Activated CD4-positive, alpha-beta T cell treated with anti-CD3 and anti-CD28 coated beads, Interleukin-2, amount 10 ng/mL, durations not matched to agents 24 days and 14 days (primary cell): Measurements from ENCODE around the gene ACER3. TPM values are rescaled to one million over a fixed set of nuclear protein-coding genes. Genes with fewer than 3 reads are reported as not detected.
"Not testable (repeated sequence)": the region's sequence is repeated elsewhere in the genome, so short reads cannot be mapped to it uniquely, and the experiment has no call there.

Experiments used
- DNase-seq: peaks from one replicate; pipeline ENCODE4 v3.0.0; 2022
- H3K27ac Mint-ChIP-seq: one replicate; pipeline ENCODE4 v1.8.0; 2022; ENCODE audit warnings: mild to moderate bottlenecking, mixed read lengths
- H3K27me3 Mint-ChIP-seq: one replicate; pipeline ENCODE4 v1.8.0; 2022; ENCODE audit warnings: mixed read lengths
- H3K36me3 Mint-ChIP-seq: one replicate; pipeline ENCODE4 v1.8.0; 2022; ENCODE audit warnings: low read depth, mild to moderate bottlenecking, mixed read lengths
- H3K4me1 Mint-ChIP-seq: one replicate; pipeline ENCODE4 v1.8.0; 2021; ENCODE audit warnings: mixed read lengths
- H3K4me3 Mint-ChIP-seq: one replicate; pipeline ENCODE4 v1.8.0; 2022; ENCODE audit warnings: mild to moderate bottlenecking, moderate library complexity, mixed read lengths
- H3K9me3 Mint-ChIP-seq: one replicate; pipeline ENCODE4 v1.8.0; 2021; ENCODE audit warnings: mixed read lengths
- intact Hi-C: fragments of 100-400 bp; cut with micrococcal nuclease; formaldehyde crosslinking; loops from one replicate; pipeline ENCODE4 v1.15.1; 2023
- total RNA-seq: library from RNA; stranded (reverse); gene quantifications from 2 replicates; pipeline ENCODE4 v1.2.3, GENCODE V29; 2022

ACER3 gene
- 12.5 and 13.8 TPM in 2 replicates for total RNA-seq

DNA sequence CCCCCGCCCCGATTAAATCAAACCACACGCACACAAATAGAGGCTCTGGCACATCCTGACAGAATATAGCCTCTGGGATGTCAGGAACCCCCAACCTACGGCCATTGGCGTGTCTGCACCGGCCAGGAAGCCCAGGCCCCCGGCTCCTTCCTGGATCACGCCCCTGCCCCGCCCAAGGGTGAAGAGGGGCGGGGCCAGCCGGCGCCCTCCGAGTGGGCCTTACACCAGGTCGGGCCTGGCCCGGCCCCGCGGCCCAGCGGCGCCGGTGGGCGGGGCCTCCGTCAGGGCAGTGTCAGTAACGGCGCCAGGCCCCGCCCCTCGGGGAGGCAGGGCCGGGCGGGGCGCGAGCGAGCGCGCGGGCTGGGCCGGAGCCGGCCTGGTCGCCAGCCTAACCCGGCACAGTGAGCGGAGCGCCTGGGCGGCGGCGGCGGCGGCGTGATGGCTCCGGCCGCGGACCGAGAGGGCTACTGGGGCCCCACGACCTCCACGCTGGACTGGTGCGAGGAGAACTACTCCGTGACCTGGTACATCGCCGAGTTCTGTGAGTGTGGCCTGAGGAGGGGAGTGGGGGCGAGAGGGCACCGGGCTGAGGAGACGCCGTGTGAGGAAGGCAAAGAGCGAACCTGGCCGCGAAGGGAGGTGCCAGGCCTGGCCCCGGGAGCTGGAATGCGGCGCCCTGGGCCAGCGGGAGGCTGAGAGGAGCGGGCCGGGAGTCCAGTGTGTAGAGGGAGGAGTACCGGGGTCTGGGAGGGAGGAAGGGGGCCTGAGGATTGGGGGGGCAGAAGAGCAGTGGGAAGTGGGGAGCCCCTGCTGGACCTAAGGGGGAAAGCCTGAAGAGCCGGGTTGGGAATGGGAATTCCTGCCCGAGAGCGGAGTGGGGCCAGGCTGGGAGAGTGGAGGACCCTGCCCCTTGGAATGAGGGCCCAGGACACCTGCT lies at the start of gene ACER3:
TSS of gene ACER3 (plus strand) at position 380 of the 937 bp plus-strand sequence. CDS start at position 439, 59 bp downstream.
- DNase-seq, result peak; percentile 97
- peak within 1 kb of the TSS; percentile 84 for H3K27ac Mint-ChIP-seq
- peaks cover 19% of the 10 kb centered on the region for H3K4me1 Mint-ChIP-seq
- peaks cover 4% of the 10 kb centered on the region for H3K9me3 Mint-ChIP-seq
- no peaks in the 10 kb centered on the region for H3K27me3 Mint-ChIP-seq
- peak within 1 kb of the TSS; percentile 90 for H3K4me3 Mint-ChIP-seq
- intact Hi-C loops, result loop anchor here (1.0 to 5.0 kb wide), 3 partner anchors 56 to 417 kb away; no protein-coding TSS in a partner anchor
- peaks cover 6% of the 10 kb centered on the region for H3K36me3 Mint-ChIP-seq

GRCh38 chr11:76811259-76811658 lies 49.5 kb upstream of the ACER3 start:
- peaks cover 10% of the 10 kb centered on the region for H3K9me3 Mint-ChIP-seq
- no peak overlapping the region for H3K4me3 Mint-ChIP-seq
- intact Hi-C loops, result no loop called here
- DNase-seq, result no peak
- H3K27me3 Mint-ChIP-seq, result peaks cover 14% of the 10 kb centered on the region
- H3K27ac Mint-ChIP-seq, result no peak overlapping the region
- H3K4me1 Mint-ChIP-seq, result peaks cover 17% of the 10 kb centered on the region
- no peaks in the 10 kb centered on the region for H3K36me3 Mint-ChIP-seq

DNA sequence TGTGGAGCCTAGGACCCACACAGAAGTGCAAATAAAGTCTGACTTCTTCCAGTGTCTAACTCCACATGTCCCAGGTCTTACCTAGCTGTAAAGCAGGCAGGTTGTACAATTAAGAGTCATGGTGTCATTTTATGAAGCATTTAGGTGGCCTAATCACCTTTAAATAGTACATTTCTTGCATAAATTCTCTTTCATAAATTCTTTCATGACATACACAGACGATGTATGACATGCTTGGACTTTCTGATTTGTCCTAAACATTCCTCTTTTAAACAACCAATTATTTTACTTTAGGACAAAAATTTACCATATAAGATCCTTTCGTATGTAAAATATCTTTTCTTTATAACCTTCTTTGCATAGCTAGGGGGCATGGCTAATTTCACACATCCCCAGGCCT lies 46.3 kb upstream of the ACER3 start:
- Mint-ChIP-seq H3K4me3 (no peak overlapping the region), H3K27ac (no peak overlapping the region), H3K27me3 (peaks cover 3% of the 10 kb centered on the region), H3K4me1 (peaks cover 6% of the 10 kb centered on the region), H3K9me3 (peaks cover 15% of the 10 kb centered on the region), H3K36me3 (no peaks in the 10 kb centered on the region)
- no peak for DNase-seq
- intact Hi-C loops, result no loop called here

- H3K27ac Mint-ChIP-seq, H3K36me3 Mint-ChIP-seq, H3K27me3 Mint-ChIP-seq, intact Hi-C loops, H3K4me1 Mint-ChIP-seq, DNase-seq, H3K4me3 Mint-ChIP-seq: not testable (repeated sequence)
- H3K9me3 Mint-ChIP-seq, result peaks cover 11% of the 10 kb centered on the region
Observed at GRCh38 chr11:76815678-76816077, 45.0 kb upstream of the ACER3 start.

DNA sequence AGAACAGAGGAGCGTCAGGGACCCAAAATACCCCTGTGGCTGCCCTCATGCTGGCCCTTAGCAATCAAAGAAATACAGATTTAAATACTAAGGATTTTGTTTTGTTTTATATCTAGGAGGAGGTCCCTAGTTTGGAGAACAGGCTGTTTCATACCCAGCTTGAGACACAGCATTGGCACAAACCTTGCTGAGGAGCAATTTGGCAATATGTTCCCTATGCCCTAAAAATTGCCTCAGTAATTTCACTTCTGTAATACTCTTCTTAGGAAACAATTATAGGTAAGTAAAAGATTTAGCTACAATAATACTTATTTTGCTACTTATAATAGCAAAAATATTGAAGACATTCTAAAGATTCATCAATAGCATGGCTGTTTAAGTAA lies 40.5 kb upstream of the ACER3 start:
- Mint-ChIP-seq H3K36me3 (no peaks in the 10 kb centered on the region), H3K27ac (no peak overlapping the region), H3K9me3 (peaks cover 14% of the 10 kb centered on the region), H3K4me1 (peaks cover 13% of the 10 kb centered on the region), H3K4me3 (no peak overlapping the region), H3K27me3 (peaks cover 9% of the 10 kb centered on the region)
- DNase-seq, result no peak
- intact Hi-C loops, result no loop called here

- H3K27me3 Mint-ChIP-seq, intact Hi-C loops, DNase-seq, H3K36me3 Mint-ChIP-seq, H3K9me3 Mint-ChIP-seq, H3K4me3 Mint-ChIP-seq, H3K27ac Mint-ChIP-seq: not testable (repeated sequence)
- peaks cover 22% of the 10 kb centered on the region for H3K4me1 Mint-ChIP-seq
Observed at GRCh38 chr11:76821396-76821795, 39.3 kb upstream of the ACER3 start.

DNA sequence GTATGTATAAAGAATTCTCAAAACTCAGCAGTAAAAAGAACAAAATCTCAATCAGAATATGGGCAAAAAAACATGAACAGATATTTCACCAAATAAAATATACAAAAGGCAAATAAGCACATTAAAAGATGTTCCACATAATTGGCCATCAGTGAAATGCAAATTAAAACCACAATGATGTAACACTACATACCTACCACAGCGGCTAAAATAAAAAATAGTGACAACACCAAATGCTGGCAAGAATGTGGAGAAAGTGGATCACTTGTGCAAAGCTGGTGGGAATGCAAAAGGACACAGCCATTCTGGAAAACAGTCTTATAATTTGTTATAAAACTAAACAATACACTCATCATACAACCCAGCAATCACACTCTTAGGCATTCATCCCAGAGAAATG lies 38.3 kb upstream of the ACER3 start:
- Mint-ChIP-seq H3K9me3 (peaks cover 6% of the 10 kb centered on the region), H3K36me3 (peaks cover 1% of the 10 kb centered on the region)
- DNase-seq, result no peak

DNA sequence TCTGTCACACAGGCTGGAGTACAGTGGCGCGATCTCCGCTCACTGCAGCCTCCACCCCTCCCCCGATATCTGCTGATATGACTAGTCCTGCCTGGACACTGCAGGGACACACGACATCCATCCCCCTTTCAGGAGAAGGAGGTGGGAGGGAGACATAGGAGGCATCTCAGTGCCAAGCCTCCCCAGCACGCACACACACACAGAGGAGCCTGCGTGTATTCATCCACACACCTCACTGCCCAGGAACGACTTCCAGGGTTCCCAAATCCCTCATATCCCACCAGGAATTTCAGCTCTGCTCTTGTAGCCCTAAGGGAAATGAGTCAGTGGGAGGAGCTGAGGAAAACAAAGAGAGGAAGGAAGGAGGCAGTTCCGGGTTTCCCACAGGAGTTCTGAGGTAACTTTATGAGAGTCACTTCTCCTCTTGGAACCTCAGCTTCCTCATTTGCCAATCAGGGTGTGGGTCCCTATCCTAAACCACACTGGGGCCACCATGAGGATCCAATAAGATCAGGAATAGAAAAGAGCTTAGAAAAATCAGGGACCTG lies 37.2 kb upstream of the ACER3 start:
- peaks cover 3% of the 10 kb centered on the region for H3K9me3 Mint-ChIP-seq
- H3K36me3 Mint-ChIP-seq, result peaks cover 1% of the 10 kb centered on the region
- H3K4me1 Mint-ChIP-seq, result peaks cover 24% of the 10 kb centered on the region
- no peak overlapping the region for H3K27ac Mint-ChIP-seq
- DNase-seq, result no peak
- intact Hi-C loops, result no loop called here
- H3K4me3 Mint-ChIP-seq, result no peak overlapping the region
- H3K27me3 Mint-ChIP-seq, result peaks cover 10% of the 10 kb centered on the region

More for the DNA sequence above, 38.3 kb upstream of the ACER3 start:
- H3K27ac Mint-ChIP-seq, result no peak overlapping the region
- intact Hi-C loops, result no loop called here
- H3K27me3 Mint-ChIP-seq, result peaks cover 8% of the 10 kb centered on the region
- H3K4me1 Mint-ChIP-seq, result peaks cover 24% of the 10 kb centered on the region
- H3K4me3 Mint-ChIP-seq, result no peak overlapping the region

DNA sequence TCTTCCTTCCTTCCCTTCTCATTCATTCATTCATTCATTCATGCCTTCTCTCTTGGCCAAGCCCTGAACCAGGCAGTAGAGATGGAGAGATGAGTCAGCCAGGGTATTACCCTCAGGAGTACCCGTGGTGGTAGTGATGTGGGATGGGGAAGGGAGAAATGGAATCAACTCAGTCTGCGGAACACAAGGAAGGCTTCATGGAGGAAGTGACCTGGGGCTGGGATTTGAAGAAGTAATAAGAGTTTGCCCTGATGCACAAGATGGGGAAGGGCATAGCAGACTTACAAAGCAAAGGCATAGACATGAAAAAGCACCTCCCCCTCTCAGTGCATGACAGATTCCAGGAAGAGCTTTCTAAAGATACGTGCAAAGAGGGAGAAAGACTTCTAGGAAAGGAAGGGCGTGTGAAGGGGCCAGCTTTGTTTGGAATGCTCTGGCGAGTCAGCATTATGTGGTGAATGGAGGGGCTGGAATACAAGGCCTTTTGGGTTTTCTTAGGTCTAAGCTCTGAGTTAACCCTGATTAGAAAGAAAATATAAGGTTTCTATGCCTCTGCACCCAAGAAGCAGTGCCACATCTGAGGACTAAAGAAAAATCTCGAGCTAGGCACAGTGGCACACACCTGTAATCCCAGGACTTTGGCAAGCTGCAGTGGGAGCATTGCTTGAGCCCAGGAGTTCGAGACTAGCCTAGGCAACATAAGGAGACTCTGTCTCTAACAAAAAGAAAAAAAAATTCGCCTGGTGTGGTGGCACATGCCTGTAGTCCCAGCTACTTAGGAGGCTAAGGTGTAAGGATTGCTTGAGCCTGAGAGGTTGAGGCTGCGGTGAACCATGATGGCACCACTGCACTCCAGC lies 36.4 kb upstream of the ACER3 start:
- H3K4me3 Mint-ChIP-seq, result no peak overlapping the region
- peaks cover 7% of the 10 kb centered on the region for H3K9me3 Mint-ChIP-seq
- DNase-seq, result no peak
- H3K4me1 Mint-ChIP-seq, result peaks cover 24% of the 10 kb centered on the region
- intact Hi-C loops, result no loop called here
- H3K27me3 Mint-ChIP-seq, result peaks cover 10% of the 10 kb centered on the region
- no peak overlapping the region for H3K27ac Mint-ChIP-seq
- peaks cover 1% of the 10 kb centered on the region for H3K36me3 Mint-ChIP-seq

GRCh38 chr11:76824980-76825725 lies 35.6 kb upstream of the ACER3 start:
- H3K36me3 Mint-ChIP-seq, result peaks cover 1% of the 10 kb centered on the region
- peaks cover 24% of the 10 kb centered on the region for H3K4me1 Mint-ChIP-seq
- no peak overlapping the region for H3K27ac Mint-ChIP-seq

GRCh38 chr11:76825726-76826396 lies 34.9 kb upstream of the ACER3 start:
- no peak for DNase-seq
- peaks cover 10% of the 10 kb centered on the region for H3K27me3 Mint-ChIP-seq
- H3K9me3 Mint-ChIP-seq, result peaks cover 10% of the 10 kb centered on the region
- H3K4me3 Mint-ChIP-seq, result no peak overlapping the region
- peaks cover 1% of the 10 kb centered on the region for H3K36me3 Mint-ChIP-seq
- H3K4me1 Mint-ChIP-seq, result peaks cover 24% of the 10 kb centered on the region
- no peak overlapping the region for H3K27ac Mint-ChIP-seq
- intact Hi-C loops, result no loop called here

More at GRCh38 chr11:76824980-76825725, 35.6 kb upstream of the ACER3 start:
- peaks cover 10% of the 10 kb centered on the region for H3K9me3 Mint-ChIP-seq
- H3K27me3 Mint-ChIP-seq, result peaks cover 10% of the 10 kb centered on the region
- H3K4me3 Mint-ChIP-seq, result no peak overlapping the region
- intact Hi-C loops, result no loop called here
- no peak for DNase-seq

DNA sequence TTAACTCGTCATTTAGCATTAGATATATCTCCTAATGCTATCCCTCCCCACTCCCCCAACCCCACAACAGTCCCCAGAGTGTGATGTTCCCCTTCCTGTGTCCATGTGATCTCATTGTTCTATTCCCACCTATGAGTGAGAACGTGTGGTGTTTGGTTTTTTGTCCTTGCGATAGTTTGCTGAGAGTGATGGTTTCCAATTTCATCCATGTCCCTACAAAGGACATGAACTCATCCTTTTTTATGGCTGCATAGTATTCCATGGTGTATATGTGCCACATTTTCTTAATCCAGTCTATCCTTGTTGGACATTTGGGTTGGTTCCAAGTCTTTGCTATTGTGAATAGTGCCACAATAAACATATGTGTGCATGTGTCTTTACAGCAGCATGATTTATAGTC lies 34.2 kb upstream of the ACER3 start:
- DNase-seq, H3K36me3 Mint-ChIP-seq, H3K4me3 Mint-ChIP-seq, H3K27ac Mint-ChIP-seq, H3K9me3 Mint-ChIP-seq, intact Hi-C loops: not testable (repeated sequence)
- Mint-ChIP-seq H3K4me1 (peaks cover 24% of the 10 kb centered on the region), H3K27me3 (peaks cover 10% of the 10 kb centered on the region)

DNA sequence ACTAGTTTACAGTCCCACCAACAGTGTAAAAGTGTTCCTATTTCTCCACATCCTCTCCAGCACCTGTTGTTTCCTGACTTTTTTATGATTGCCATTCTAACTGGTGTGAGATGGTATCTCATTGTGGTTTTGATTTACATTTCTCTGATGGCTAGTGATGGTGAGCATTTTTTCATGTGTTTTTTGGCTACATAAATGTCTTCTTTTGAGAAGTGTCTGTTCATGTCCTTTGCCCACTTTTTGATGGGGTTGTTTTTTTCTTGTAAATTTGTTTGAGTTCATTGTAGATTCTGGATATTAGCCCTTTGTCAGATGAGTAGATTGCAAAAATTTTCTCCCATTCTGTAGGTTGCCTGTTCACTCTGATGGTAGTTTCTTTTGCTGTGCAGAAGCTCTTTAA lies 33.7 kb upstream of the ACER3 start:
- H3K4me3 Mint-ChIP-seq, H3K9me3 Mint-ChIP-seq, DNase-seq, H3K27ac Mint-ChIP-seq, intact Hi-C loops, H3K36me3 Mint-ChIP-seq: not testable (repeated sequence)
- Mint-ChIP-seq H3K27me3 (peaks cover 10% of the 10 kb centered on the region), H3K4me1 (peaks cover 24% of the 10 kb centered on the region)
